NOMO-1 treated with dmso at 0.1 percent for 144 hours (cell line): ENCODE measurements around the gene CHRNA9.
"Not testable (repeated sequence)": the region's sequence is repeated elsewhere in the genome, so short reads cannot be mapped to it uniquely, and the experiment has no call there.

ENCODE experiments used
- DNase-seq: peaks from one replicate; lab custom pipeline; 2025; ENCODE audit not compliant: unreplicated experiment; lab: John Stamatoyannopoulos, UW

CHRNA9 gene

DNA sequence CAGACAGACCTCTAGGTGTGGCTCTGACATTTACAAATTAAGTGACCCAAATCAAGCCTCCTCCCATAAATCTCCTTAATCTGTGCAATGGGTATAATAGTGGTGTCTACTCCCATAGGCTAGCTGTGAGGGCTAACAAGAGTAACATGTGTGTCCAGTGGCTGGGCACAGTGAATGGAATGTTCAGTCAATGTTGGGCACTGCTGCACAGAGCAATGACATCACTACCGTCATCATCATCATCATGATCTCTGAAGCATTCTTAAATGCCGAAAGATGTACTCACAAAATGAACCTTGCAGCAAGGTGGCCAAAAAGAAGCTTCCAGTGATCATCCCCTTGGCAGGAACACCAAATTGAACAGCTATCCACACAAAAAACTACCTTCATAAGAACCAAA, 43.5 kb downstream of the CHRNA9 start:
- DNase-seq, result no peak

GRCh38 chr4:40379248-40379647, 44.1 kb downstream of the CHRNA9 start:
- no peak for DNase-seq

DNA sequence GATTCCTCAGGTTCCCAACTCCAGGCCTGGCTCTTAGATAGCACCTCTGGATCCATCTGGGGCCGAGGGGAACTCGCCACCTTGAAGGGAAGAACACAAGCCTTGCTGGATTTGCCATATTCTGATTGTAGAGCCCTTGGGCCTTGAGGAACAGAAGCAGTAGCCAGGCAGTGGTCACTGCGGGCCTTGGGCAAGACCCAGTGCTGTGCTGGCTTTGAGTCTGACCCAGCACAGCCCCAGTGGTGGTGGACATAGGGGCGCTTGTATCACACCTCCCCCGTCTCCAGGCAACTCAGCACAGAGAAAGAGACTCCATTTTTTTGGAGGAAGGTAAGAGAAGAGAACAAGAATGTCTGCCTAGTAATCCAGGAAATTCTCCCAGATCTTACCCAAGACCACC, 45.5 kb downstream of the CHRNA9 start:
- DNase-seq, result no peak

GRCh38 chr4:40388239-40388638, 53.1 kb downstream of the CHRNA9 start:
- DNase-seq, result no peak

GRCh38 chr4:40389986-40390385, 54.9 kb downstream of the CHRNA9 start:
- no peak for DNase-seq

GRCh38 chr4:40392241-40392640, 57.1 kb downstream of the CHRNA9 start:
- not testable (repeated sequence) for DNase-seq

GRCh38 chr4:40394236-40394635, 59.1 kb downstream of the CHRNA9 start:
- no peak for DNase-seq

- DNase-seq, result no peak
These were observed 60.2 kb downstream of the CHRNA9 start for GRCh38 chr4:40395166-40395900.

- DNase-seq, result no peak
These were observed 61.0 kb downstream of the CHRNA9 start for GRCh38 chr4:40395908-40396793.

DNA sequence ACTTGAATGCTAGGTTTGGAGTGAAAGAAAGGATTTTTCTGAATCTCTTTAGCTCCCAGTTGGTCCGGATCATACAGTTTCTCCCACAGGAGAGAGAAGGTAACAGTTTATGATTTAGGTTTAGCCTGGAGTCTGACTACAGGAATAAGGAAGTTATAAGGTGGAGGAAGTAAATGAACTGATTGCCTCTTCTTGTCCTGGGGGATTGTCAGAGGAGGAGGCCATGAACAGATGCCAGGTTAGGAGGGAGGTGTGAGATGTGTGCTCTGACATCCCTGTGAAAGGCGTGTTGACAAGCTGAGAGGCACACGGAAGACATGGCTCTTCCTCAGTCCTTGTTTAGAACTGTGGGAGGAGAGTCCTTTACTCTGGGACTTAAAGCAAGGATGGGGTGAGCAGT, 64.4 kb downstream of the CHRNA9 start:
- no peak for DNase-seq

DNA sequence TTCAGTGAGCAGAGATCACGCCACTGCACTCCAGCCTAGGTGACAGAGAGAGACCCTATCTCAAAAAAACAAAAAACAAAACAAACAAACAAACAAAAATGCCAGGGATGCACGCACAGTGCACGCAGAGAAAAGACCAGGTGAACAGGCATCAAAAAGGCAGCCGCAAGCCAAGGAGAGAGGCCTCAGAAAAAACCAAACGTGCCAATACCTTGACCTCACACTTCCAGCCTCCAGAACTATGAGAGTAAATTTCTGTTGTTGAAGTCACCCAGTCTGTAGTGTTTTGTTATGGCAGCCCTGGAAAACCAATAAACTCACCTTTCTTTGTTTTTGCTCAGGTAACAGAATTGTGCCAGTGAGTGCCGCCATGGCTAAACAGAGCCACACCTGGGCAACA, 66.0 kb downstream of the CHRNA9 start:
- DNase-seq, result no peak

GRCh38 chr4:40401631-40402030, 66.5 kb downstream of the CHRNA9 start:
- DNase-seq, result no peak

DNA sequence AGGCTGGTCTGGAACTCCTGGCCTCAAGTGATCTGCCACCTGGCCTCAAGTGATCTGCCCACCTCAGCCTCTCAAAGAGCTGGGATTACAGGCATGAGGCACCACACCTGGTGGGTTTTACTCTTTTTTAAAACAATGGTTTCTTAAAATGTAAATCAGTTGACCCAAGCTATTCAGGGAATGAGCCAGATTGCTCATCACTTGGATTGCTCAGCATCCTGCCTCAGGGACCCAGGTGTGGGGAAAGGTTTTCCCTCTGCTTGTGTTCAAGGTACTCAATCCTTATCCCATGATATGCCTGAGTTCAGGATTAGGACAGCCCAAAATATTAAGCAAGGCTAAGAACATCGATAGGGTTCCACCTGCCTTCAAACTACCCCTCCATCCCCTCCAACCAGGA, 67.4 kb downstream of the CHRNA9 start:
- DNase-seq, result no peak

GRCh38 chr4:40403081-40403480, 67.9 kb downstream of the CHRNA9 start:
- no peak for DNase-seq
